Liver (tissue), 9 donors: ENCODE results near the gene MIEF1. TPM values are rescaled to one million over a fixed set of nuclear protein-coding genes. Genes with fewer than 3 reads are reported as not detected.

Source experiments
- DNase-seq: peaks from one replicate; pipeline ENCODE4 v3.0.0-alpha.2; 2017; ENCODE audit warnings: low spot score
- H3K27ac ChIP-seq, 2 donors: one replicate each; pipeline ENCODE4 v1.7.0; 2013; ENCODE audit warnings: inconsistent platforms in 2 of 2, low read length in 2 of 2, control low read depth in 1 of 2, low read depth in 1 of 2, mild to moderate bottlenecking in 1 of 2
- H3K27me3 ChIP-seq, 4 donors: one replicate each; pipeline versions ENCODE4 v1.6.1 to v1.7.0; 2013; ENCODE audit warnings: low read length in 3 of 4, inconsistent platforms in 1 of 4, mild to moderate bottlenecking in 1 of 4, moderate library complexity in 1 of 4; ENCODE audit not compliant: control insufficient read depth in 4 of 4, insufficient read depth in 4 of 4
- H3K36me3 ChIP-seq, 4 donors: one replicate each; pipeline versions ENCODE4 v1.6.1 to v1.7.0; 2013; ENCODE audit warnings: low read length in 3 of 4, mild to moderate bottlenecking in 3 of 4, low read depth in 1 of 4, moderate library complexity in 1 of 4; ENCODE audit not compliant: control insufficient read depth in 4 of 4, insufficient read depth in 3 of 4
- H3K4me1 ChIP-seq, 4 donors: one replicate each; pipeline versions ENCODE4 v1.6.1 to v1.7.0; 2013; ENCODE audit warnings: low read length in 3 of 4, mild to moderate bottlenecking in 3 of 4, moderate library complexity in 1 of 4; ENCODE audit not compliant: control insufficient read depth in 4 of 4, insufficient read depth in 4 of 4
- H3K4me3 ChIP-seq, 3 donors: one replicate each; pipeline versions ENCODE4 v1.6.1 to v1.7.0; 2013; ENCODE audit warnings: low read length in 3 of 3, control low read depth in 1 of 3, low read depth in 1 of 3, mild to moderate bottlenecking in 1 of 3
- H3K9ac ChIP-seq, 2 donors: one replicate each; pipeline ENCODE4 v1.7.0; 2013; ENCODE audit warnings: low read length in 2 of 2, mild to moderate bottlenecking in 2 of 2, moderate library complexity in 2 of 2, control low read depth in 1 of 2, low read depth in 1 of 2
- H3K9me3 ChIP-seq, 4 donors: one replicate each; pipeline versions ENCODE4 v1.6.1 to v1.7.0; 2013; ENCODE audit warnings: low read length in 3 of 4; ENCODE audit not compliant: control insufficient read depth in 4 of 4
- ATF3 ChIP-seq: IDR thresholded peaks from 2 replicates; pipeline ENCODE4 v1.6.1; 2016; ENCODE audit warnings: antibody characterized with exemption
- CTCF ChIP-seq: fragments of 150-350 bp; IDR thresholded peaks from 2 replicates; pipeline ENCODE4 v1.5.1; 2017; ENCODE audit warnings: improper control_type of control experiment, low read depth, low read length; ENCODE audit not compliant: missing input control
- EGR1 ChIP-seq, 2 donors: IDR thresholded peaks; 2 replicates each; pipeline ENCODE4 v1.6.1; 2016 to 2018; ENCODE audit warnings: antibody characterized with exemption in 2 of 2, low read depth in 2 of 2
- FOXA1 ChIP-seq: IDR thresholded peaks from 2 replicates; pipeline ENCODE4 v1.6.1; 2016; ENCODE audit warnings: antibody characterized with exemption
- FOXA2 ChIP-seq: IDR thresholded peaks from 2 replicates; pipeline ENCODE4 v1.6.1; 2016; ENCODE audit warnings: antibody characterized with exemption
- GABPA ChIP-seq, 2 donors: IDR thresholded peaks in 1 of 2; conservative IDR thresholded peaks in 1 of 2; 2 replicates each; pipeline ENCODE4 v1.6.1; 2016; ENCODE audit warnings: antibody characterized with exemption in 2 of 2, mild to moderate bottlenecking in 1 of 2, moderate library complexity in 1 of 2
- HNF4A ChIP-seq, 2 donors: conservative IDR thresholded peaks; 2 replicates each; pipeline ENCODE4 v1.6.1; 2016; ENCODE audit warnings: antibody characterized with exemption in 2 of 2, mild to moderate bottlenecking in 2 of 2
- HNF4G ChIP-seq: IDR thresholded peaks from 2 replicates; pipeline ENCODE4 v1.6.1; 2016; ENCODE audit warnings: antibody characterized with exemption
- JUND ChIP-seq, 2 donors: IDR thresholded peaks; 2 replicates each; pipeline ENCODE4 v1.6.1; 2016; ENCODE audit warnings: antibody characterized with exemption in 2 of 2
- NR2F2 ChIP-seq: IDR thresholded peaks from 2 replicates; pipeline ENCODE4 v1.6.1; 2016; ENCODE audit warnings: antibody characterized with exemption
- RAD21 ChIP-seq, 2 donors: IDR thresholded peaks; 2 replicates each; pipeline ENCODE4 v1.6.1; 2016; ENCODE audit warnings: antibody characterized with exemption in 2 of 2, mild to moderate bottlenecking in 2 of 2
- REST ChIP-seq: IDR thresholded peaks from 2 replicates; pipeline ENCODE4 v1.6.1; 2016; ENCODE audit warnings: antibody characterized with exemption, mild to moderate bottlenecking
- RXRA ChIP-seq, 2 donors: IDR thresholded peaks; 2 replicates each; pipeline ENCODE4 v1.6.1; 2017 to 2018; ENCODE audit warnings: antibody characterized with exemption in 2 of 2, mild to moderate bottlenecking in 1 of 2
- SP1 ChIP-seq: IDR thresholded peaks from 2 replicates; pipeline ENCODE4 v1.6.1; 2018; ENCODE audit warnings: antibody characterized with exemption, mild to moderate bottlenecking
- YY1 ChIP-seq: IDR thresholded peaks from 2 replicates; pipeline ENCODE4 v1.6.1; 2016; ENCODE audit warnings: antibody characterized with exemption, mild to moderate bottlenecking
- ZBTB33 ChIP-seq: IDR thresholded peaks from 2 replicates; pipeline ENCODE4 v1.6.1; 2016; ENCODE audit warnings: antibody characterized with exemption
- WGBS: extraction: QIAGEN DNeasy Blood & Tissue Kit; methylation state at CpG from one replicate; pipeline ENCODE4 v1.1.7; 2013; 5-methylcytosine and 5-hydroxymethylcytosine counted together
- polyA plus RNA-seq, 2 donors: library from polyadenylated mRNA; stranded (reverse) in 1 of 2; unstranded in 1 of 2; fragments of 200-250 nt in 1 of 2; fragments of >200 nt in 1 of 2; fragmentation: Nextera tagmentation in 1 of 2; extraction: Ambion mirVana in 1 of 2; gene quantifications; one replicate each; pipeline versions ENCODE4 v1.2.1 to v1.2.3, GENCODE V29; 2013 to 2015
- total RNA-seq, 2 donors: library from RNA; depleted of rRNA; stranded (reverse); fragments of >200 nt; gene quantifications; one replicate each; pipeline ENCODE4 v1.2.3, GENCODE V29; 2014
- donor health status: healthy.
- donor health status: healthy.
- donor health status: healthy.
- donor health status: healthy.
- donor health status: healthy.

MIEF1 gene
- total and polyA plus RNA-seq, 4 donors: 12.9 to 31.1 (median 20.7) TPM

GRCh38 chr22:39519681-39520225, 17.7 kb downstream of the MIEF1 start:
- no peaks in the 10 kb centered on the region for H3K27me3 ChIP-seq
- WGBS: under 1% methylated on average over 47 of the region's 47 CpGs
- H3K9ac ChIP-seq: peak overlapping the region in 1 of 2 donors; percentile 92
- peak overlapping the region; percentile 85 to 92 (median 87) for H3K4me3 ChIP-seq
- no peak for TF ChIP-seq GABPA (IDR thresholded peaks at IDR 0.05 in 1 of 2, conservative IDR thresholded peaks at IDR 0.05 in 1 of 2)
- peak; percentile 37 to 48 for TF ChIP-seq RAD21 (IDR thresholded peaks at IDR 0.05)
- peak; percentile 51 to 75 for TF ChIP-seq JUND (IDR thresholded peaks at IDR 0.05)
- TF ChIP-seq FOXA1: no peak
- TF ChIP-seq ZBTB33: peak; percentile 99
- no peak for TF ChIP-seq SP1
- no peak for TF ChIP-seq EGR1 (IDR thresholded peaks at IDR 0.05; ENCODE audit: low read depth in 2 of 2)
- TF ChIP-seq ATF3: no peak
- TF ChIP-seq CTCF: no peak
- peak overlapping the region; percentile 79 to 98 for H3K27ac ChIP-seq
- no peak for DNase-seq
- H3K9me3 ChIP-seq: no peaks in the 10 kb centered on the region
- H3K4me1 ChIP-seq: peaks cover 3 to 51% (median 33%) of the 10 kb centered on the region in 4 donors
- H3K36me3 ChIP-seq: peaks cover 7 to 39% (median 37%) of the 10 kb centered on the region in 4 donors

- Histone ChIP-seq H3K36me3 (peaks cover 4 to 32% (median 30%) of the 10 kb centered on the region in 4 donors), H3K9me3 (no peaks in the 10 kb centered on the region), H3K27ac (peak within 1 kb of the TSS; percentile 79 to 98), H3K27me3 (no peaks in the 10 kb centered on the region), H3K4me3 (peak within 1 kb of the TSS; percentile 85 to 92 (median 87)), H3K9ac (peak within 1 kb of the TSS; percentile 64 to 92), H3K4me1 (peaks cover 3 to 50% (median 34%) of the 10 kb centered on the region in 4 donors)
- under 1% methylated on average over 86 of the region's 86 CpGs for WGBS
- DNase-seq: peak; percentile 94
- TF ChIP-seq HNF4G: no peak
- peak; percentile 84 for TF ChIP-seq NR2F2
- peak; percentile 96 for TF ChIP-seq REST
- peak; percentile 76 to 96 for TF ChIP-seq GABPA (IDR thresholded peaks at IDR 0.05 in 1 of 2, conservative IDR thresholded peaks at IDR 0.05 in 1 of 2)
- peak; percentile 67 to 70 for TF ChIP-seq RXRA (IDR thresholded peaks at IDR 0.05)
- no peak for TF ChIP-seq FOXA1
- peak; percentile 14 for TF ChIP-seq FOXA2
- peak; percentile 97 for TF ChIP-seq ZBTB33
- peak; percentile 23 to 49 for TF ChIP-seq HNF4A (conservative IDR thresholded peaks at IDR 0.05)
- no peak for TF ChIP-seq CTCF
- TF ChIP-seq EGR1 (IDR thresholded peaks at IDR 0.05; ENCODE audit: low read depth in 2 of 2): peak; percentile 18 to 52
- no peak for TF ChIP-seq RAD21 (IDR thresholded peaks at IDR 0.05)
- TF ChIP-seq YY1: peak; percentile 95
- TF ChIP-seq JUND (IDR thresholded peaks at IDR 0.05): no peak
Observed at GRCh38 chr22:39520226-39521105, 18.4 kb downstream of the MIEF1 start, which contains the start of gene ATF4. Gene ATF4 (plus strand): TSS chr22:39520562. CDS start chr22:39521446, 884 bp downstream.
